HUES64 (cell line): ENCODE data around the gene MSL2.
"Not testable (repeated sequence)": the region's sequence is repeated elsewhere in the genome, so short reads cannot be mapped to it uniquely, and the experiment has no call there.

Experiments
- H3K27ac ChIP-seq: 2 replicates; pipeline ENCODE4 v1.7.0; 2013; ENCODE audit warnings: low read depth, low read length, inconsistent platforms
- H3K27me3 ChIP-seq: 2 replicates; pipeline ENCODE4 v1.6.1; 2013; ENCODE audit warnings: mild to moderate bottlenecking, low read length; ENCODE audit not compliant: insufficient read depth
- H3K36me3 ChIP-seq: 2 replicates; pipeline ENCODE4 v1.6.1; 2013; ENCODE audit warnings: mild to moderate bottlenecking, low read length; ENCODE audit not compliant: insufficient read depth
- H3K4me1 ChIP-seq: 2 replicates; pipeline ENCODE4 v1.6.1; 2013; ENCODE audit warnings: mild to moderate bottlenecking, low read length, moderate library complexity; ENCODE audit not compliant: insufficient read depth
- H3K4me3 ChIP-seq: 2 replicates; pipeline ENCODE4 v1.5.1; 2013; ENCODE audit warnings: mild to moderate bottlenecking, low read length, moderate library complexity
- H3K9ac ChIP-seq: 2 replicates; pipeline ENCODE4 v1.6.1; 2013; ENCODE audit warnings: mild to moderate bottlenecking, low read depth, low read length
- H3K9me3 ChIP-seq: 2 replicates; pipeline ENCODE4 v1.6.1; 2013; ENCODE audit warnings: low read depth, low read length; ENCODE audit not compliant: insufficient read depth
- WGBS: fragments of 150-250, 120-280 bp; methylation state at CpG from one replicate; pipeline ENCODE4 v1.1.7; 2013; ENCODE audit warnings: missing lambda C conversion rate; 5-methylcytosine and 5-hydroxymethylcytosine counted together

The MSL2 gene

GRCh38 chr3:136142592-136142991, 53.5 kb downstream of the MSL2 start:
- peaks cover 20% of the 10 kb centered on the region for H3K36me3 ChIP-seq
- H3K27ac ChIP-seq = no peak overlapping the region
- H3K9me3 ChIP-seq = no peaks in the 10 kb centered on the region
- no peak overlapping the region for H3K4me3 ChIP-seq
- WGBS = 28% methylated on average over 3 of the region's 3 CpGs
- H3K27me3 ChIP-seq = 0 out of 2 replicates have a peak, but pooled peaks cover 6% of the 10 kb centered on the region
- H3K4me1 ChIP-seq = no peaks in the 10 kb centered on the region
- no peak overlapping the region for H3K9ac ChIP-seq

DNA sequence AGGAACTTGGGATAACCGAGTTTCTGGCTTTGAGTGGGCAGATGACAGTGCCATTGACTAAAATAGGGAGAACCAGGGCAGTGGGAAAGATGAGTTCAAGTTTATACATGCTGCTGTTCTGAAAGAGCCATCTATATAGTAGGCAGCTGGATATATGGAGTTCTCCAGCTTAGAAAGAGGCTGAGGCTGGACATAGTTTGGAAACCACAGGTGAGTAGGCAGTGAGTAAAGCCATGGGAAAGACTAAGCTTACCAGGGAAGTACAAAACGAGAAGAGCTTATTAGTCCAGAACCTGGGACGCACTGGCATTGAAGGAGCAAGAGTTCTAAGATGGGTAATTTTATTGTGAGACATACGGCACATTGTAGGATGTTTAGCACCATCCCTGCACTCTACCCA, 54.2 kb downstream of the MSL2 start:
- H3K27me3 ChIP-seq = 0 out of 2 replicates have a peak, but pooled peaks cover 6% of the 10 kb centered on the region
- H3K4me1 ChIP-seq = no peaks in the 10 kb centered on the region
- H3K36me3 ChIP-seq = peaks cover 15% of the 10 kb centered on the region
- H3K9ac ChIP-seq = no peak overlapping the region
- H3K4me3 ChIP-seq = no peak overlapping the region
- 90% methylated on average over 4 of the region's 4 CpGs for WGBS
- no peaks in the 10 kb centered on the region for H3K9me3 ChIP-seq
- H3K27ac ChIP-seq = no peak overlapping the region

GRCh38 chr3:136141291-136141785, 54.8 kb downstream of the MSL2 start:
- H3K36me3 ChIP-seq = peaks cover 14% of the 10 kb centered on the region
- no peaks in the 10 kb centered on the region for H3K9me3 ChIP-seq
- H3K9ac ChIP-seq = no peak overlapping the region
- no peaks in the 10 kb centered on the region for H3K4me1 ChIP-seq
- 0 out of 2 replicates have a peak, but pooled peaks cover 6% of the 10 kb centered on the region for H3K27me3 ChIP-seq
- no peak overlapping the region for H3K4me3 ChIP-seq
- no peak overlapping the region for H3K27ac ChIP-seq

GRCh38 chr3:136136454-136136853, 59.7 kb downstream of the MSL2 start:
- Histone ChIP-seq H3K27ac (no peak overlapping the region), H3K9ac (no peak overlapping the region), H3K27me3 (0 out of 2 replicates have a peak, but pooled peaks cover 6% of the 10 kb centered on the region), H3K4me3 (no peak overlapping the region), H3K36me3 (no peaks in the 10 kb centered on the region), H3K4me1 (no peaks in the 10 kb centered on the region), H3K9me3 (no peaks in the 10 kb centered on the region)
- WGBS = 75% methylated on average over 2 of the region's 2 CpGs

DNA sequence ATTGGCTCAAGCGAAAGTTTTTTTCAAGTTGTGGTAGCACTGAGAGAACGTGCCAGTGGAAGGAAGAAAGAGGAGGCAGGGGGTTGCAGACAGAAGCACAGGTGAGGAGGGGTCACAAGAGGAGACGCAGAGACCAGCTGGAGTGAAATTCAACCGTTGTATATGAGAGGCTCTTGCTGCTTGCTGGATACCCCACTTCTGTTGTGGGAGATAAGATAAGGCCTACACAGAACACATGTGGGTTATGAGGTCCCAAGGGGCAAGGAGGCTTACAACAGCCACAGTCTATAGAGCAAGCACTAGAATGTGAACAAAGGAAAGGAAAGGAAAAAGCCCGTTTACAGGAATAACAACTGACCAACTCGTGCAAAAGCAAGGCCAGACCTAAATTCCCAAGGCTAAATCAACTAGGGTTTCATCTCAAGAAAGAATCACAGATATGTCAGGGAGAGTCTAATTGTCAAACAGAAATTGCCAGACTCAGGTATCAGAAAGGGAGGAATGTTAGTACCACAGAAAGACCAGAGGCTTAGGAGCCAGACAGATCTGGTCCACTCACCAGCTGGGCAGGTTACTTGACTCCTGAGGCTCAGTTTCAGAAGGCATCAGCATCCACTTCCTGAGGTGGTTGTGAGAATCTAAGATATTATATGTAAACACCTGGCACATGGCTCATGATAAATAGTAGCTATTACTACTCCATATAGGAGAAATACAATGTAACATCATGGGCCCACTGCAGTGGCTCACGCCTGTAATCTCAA, 60.9 kb downstream of the MSL2 start:
- H3K9ac ChIP-seq = no peak overlapping the region
- no peaks in the 10 kb centered on the region for H3K9me3 ChIP-seq
- no peaks in the 10 kb centered on the region for H3K27me3 ChIP-seq
- WGBS = 88% methylated on average over 7 of the region's 7 CpGs
- H3K4me1 ChIP-seq = no peaks in the 10 kb centered on the region
- H3K4me3 ChIP-seq = no peak overlapping the region
- no peak overlapping the region for H3K27ac ChIP-seq
- no peaks in the 10 kb centered on the region for H3K36me3 ChIP-seq

GRCh38 chr3:136134091-136134490, 62.0 kb downstream of the MSL2 start:
- H3K4me3 ChIP-seq = no peak overlapping the region
- WGBS = 100% methylated on average over 1 of the region's 1 CpG
- no peak overlapping the region for H3K27ac ChIP-seq

GRCh38 chr3:136131647-136132046, 64.5 kb downstream of the MSL2 start:
- not testable (repeated sequence) for H3K4me1 ChIP-seq, H3K9ac ChIP-seq, H3K27me3 ChIP-seq, H3K27ac ChIP-seq, H3K9me3 ChIP-seq, H3K36me3 ChIP-seq, H3K4me3 ChIP-seq
- 94% methylated on average over 2 of the region's 3 CpGs for WGBS

More at GRCh38 chr3:136134091-136134490, 62.0 kb downstream of the MSL2 start:
- no peaks in the 10 kb centered on the region for H3K9me3 ChIP-seq
- no peaks in the 10 kb centered on the region for H3K27me3 ChIP-seq
- H3K4me1 ChIP-seq = no peaks in the 10 kb centered on the region
- no peaks in the 10 kb centered on the region for H3K36me3 ChIP-seq
- H3K9ac ChIP-seq = no peak overlapping the region

DNA sequence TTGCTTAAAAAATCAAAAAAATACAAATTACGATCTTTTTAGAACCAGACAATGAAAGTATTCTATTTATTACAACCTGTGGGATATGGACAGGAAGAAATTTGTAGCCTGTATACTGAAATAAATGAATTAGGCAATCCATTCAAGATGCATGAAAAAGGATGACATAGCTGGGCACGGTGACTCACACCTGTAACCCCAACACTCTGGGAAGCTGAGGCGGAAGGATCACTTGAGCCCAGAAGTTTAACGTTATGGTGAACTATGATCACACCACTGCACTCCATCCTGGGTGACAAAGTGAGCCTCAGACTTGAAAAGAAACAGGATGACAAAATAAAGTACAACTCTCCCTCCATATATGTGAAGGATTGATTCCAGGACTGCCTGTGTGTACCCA, 74.1 kb downstream of the MSL2 start:
- no peaks in the 10 kb centered on the region for H3K4me1 ChIP-seq
- H3K27ac ChIP-seq = no peak overlapping the region
- H3K27me3 ChIP-seq = no peaks in the 10 kb centered on the region
- no peaks in the 10 kb centered on the region for H3K9me3 ChIP-seq
- no peak overlapping the region for H3K9ac ChIP-seq
- no peak overlapping the region for H3K4me3 ChIP-seq
- 93% methylated on average over 3 of the region's 4 CpGs for WGBS
- H3K36me3 ChIP-seq = peaks cover 15% of the 10 kb centered on the region; the same call in 1 of the 2 replicates

- Histone ChIP-seq H3K27ac (no peak overlapping the region), H3K36me3 (peaks cover 7% of the 10 kb centered on the region; the same call in 1 of the 2 replicates), H3K9ac (no peak overlapping the region), H3K4me3 (no peak overlapping the region), H3K27me3 (no peaks in the 10 kb centered on the region), H3K9me3 (0 out of 2 replicates have a peak, but pooled peaks cover 5% of the 10 kb centered on the region), H3K4me1 (no peaks in the 10 kb centered on the region)
- 95% methylated on average over 8 of the region's 8 CpGs for WGBS
Measured at GRCh38 chr3:136120373-136121348, 75.5 kb downstream of the MSL2 start.

DNA sequence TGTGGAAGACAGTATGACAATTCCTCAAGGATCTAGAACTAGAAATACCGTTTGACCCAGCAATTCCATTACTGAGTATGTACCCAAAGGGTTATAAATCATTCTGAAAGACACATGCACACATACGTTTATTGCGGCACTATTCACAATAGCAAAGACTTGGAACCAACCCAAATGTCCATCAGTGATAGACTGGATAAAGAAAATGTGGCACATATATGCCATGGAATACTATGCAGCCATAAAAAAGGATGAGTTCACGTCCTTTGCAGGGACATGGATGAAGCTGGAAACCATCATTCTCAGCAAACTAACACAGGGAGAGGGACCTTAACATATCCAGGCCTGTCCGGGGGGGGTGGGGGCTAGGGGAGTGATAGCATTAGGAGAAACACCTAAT, 76.4 kb downstream of the MSL2 start:
- not testable (repeated sequence) for H3K4me1 ChIP-seq, H3K36me3 ChIP-seq, H3K9ac ChIP-seq, H3K4me3 ChIP-seq, H3K27ac ChIP-seq, H3K9me3 ChIP-seq, H3K27me3 ChIP-seq
- WGBS = 89% methylated on average over 4 of the region's 5 CpGs

GRCh38 chr3:136119332-136119731, 76.8 kb downstream of the MSL2 start:
- H3K4me1 ChIP-seq, H3K27ac ChIP-seq, H3K4me3 ChIP-seq, H3K27me3 ChIP-seq, H3K9ac ChIP-seq, H3K36me3 ChIP-seq: not testable (repeated sequence)
- 0 out of 2 replicates have a peak, but pooled peaks cover 11% of the 10 kb centered on the region for H3K9me3 ChIP-seq
- 96% methylated on average over 1 of the region's 1 CpG for WGBS
